MM.1S (cell line): ENCODE data around the gene AGTR1.

ENCODE experiments used
- DNase-seq: peaks from one replicate; pipeline ENCODE4 v3.0.0-alpha.2; 2015
- H2AFZ ChIP-seq: fragments of 300-600 bp; sonication (generic); 2 replicates; pipeline ENCODE4 v1.6.0; 2016; ENCODE audit warnings: antibody characterized with exemption, low read length
- H3F3A ChIP-seq: fragments of 300-600 bp; sonication (generic); 2 replicates; pipeline ENCODE4 v1.6.1; 2016; ENCODE audit warnings: mild to moderate bottlenecking, antibody characterized with exemption, low read length, moderate library complexity, mixed read lengths; ENCODE audit not compliant: insufficient read depth
- H3K27ac ChIP-seq: fragments of 300-600 bp; sonication (generic); 2 replicates; pipeline ENCODE4 v1.5.1; 2016; ENCODE audit warnings: mild to moderate bottlenecking, low read length
- H3K27me3 ChIP-seq: fragments of 300-600 bp; sonication (generic); replicated peaks from 2 replicates; pipeline ENCODE4 v1.6.0; 2016; ENCODE audit warnings: low read length; ENCODE audit not compliant: insufficient read depth
- H3K36me3 ChIP-seq: fragments of 300-600 bp; sonication (generic); replicated peaks from 2 replicates; pipeline ENCODE4 v1.6.1; 2016; ENCODE audit warnings: mild to moderate bottlenecking, low read length, mixed read lengths; ENCODE audit not compliant: insufficient read depth
- H3K4me1 ChIP-seq: fragments of 300-600 bp; sonication (generic); 2 replicates; pipeline ENCODE4 v1.6.1; 2016; ENCODE audit warnings: low read length, mixed read lengths
- H3K4me2 ChIP-seq: fragments of 300-600 bp; sonication (generic); 2 replicates; pipeline ENCODE4 v1.6.0; 2016; ENCODE audit warnings: low read depth, low read length
- H3K4me3 ChIP-seq: fragments of 300-600 bp; sonication (generic); 2 replicates; pipeline ENCODE4 v1.5.1; 2016; ENCODE audit warnings: low read length, mixed read lengths
- H3K79me2 ChIP-seq: fragments of 300-600 bp; sonication (generic); 2 replicates; pipeline ENCODE4 v1.6.1; 2016; ENCODE audit warnings: mixed run types, low read length, mixed read lengths
- H3K9ac ChIP-seq: fragments of 300-600 bp; sonication (generic); 2 replicates; pipeline ENCODE4 v1.6.1; 2016; ENCODE audit warnings: low read length, mixed read lengths
- H3K9me2 ChIP-seq: fragments of 300-600 bp; sonication (generic); replicated peaks from 2 replicates; pipeline ENCODE4 v1.6.1; 2016; ENCODE audit warnings: mild to moderate bottlenecking, low read length, mixed read lengths; ENCODE audit not compliant: insufficient read depth
- H3K9me3 ChIP-seq: fragments of 300-600 bp; sonication (generic); replicated peaks from 2 replicates; pipeline ENCODE4 v1.6.1; 2016; ENCODE audit warnings: mild to moderate bottlenecking, low read length, mixed read lengths; ENCODE audit not compliant: insufficient read depth
- H4K20me1 ChIP-seq: fragments of 300-600 bp; sonication (generic); 2 replicates; pipeline ENCODE4 v1.6.1; 2016; ENCODE audit warnings: mild to moderate bottlenecking, low read length, moderate library complexity, mixed read lengths; ENCODE audit not compliant: insufficient read depth
- EZH2 ChIP-seq: fragments of 300-600 bp; sonication (generic); optimal IDR thresholded peaks from 2 replicates; pipeline ENCODE3; 2017; ENCODE audit warnings: low read depth, mild to moderate bottlenecking, antibody characterized with exemption, low read length, mixed read lengths
- EZH2phosphoT487 ChIP-seq: fragments of 300-600 bp; sonication (generic); IDR thresholded peaks from 2 replicates; pipeline ENCODE4 v1.6.1; 2018; ENCODE audit warnings: antibody characterized with exemption, low read length
- TF ChIP-seq, protein P1 (sequence below): fragments of 300-600 bp; sonication (generic); IDR thresholded peaks from 2 replicates; pipeline ENCODE4 v1.5.1; 2016; ENCODE audit warnings: antibody characterized with exemption, low read length, mixed read lengths

The AGTR1 gene

DNA sequence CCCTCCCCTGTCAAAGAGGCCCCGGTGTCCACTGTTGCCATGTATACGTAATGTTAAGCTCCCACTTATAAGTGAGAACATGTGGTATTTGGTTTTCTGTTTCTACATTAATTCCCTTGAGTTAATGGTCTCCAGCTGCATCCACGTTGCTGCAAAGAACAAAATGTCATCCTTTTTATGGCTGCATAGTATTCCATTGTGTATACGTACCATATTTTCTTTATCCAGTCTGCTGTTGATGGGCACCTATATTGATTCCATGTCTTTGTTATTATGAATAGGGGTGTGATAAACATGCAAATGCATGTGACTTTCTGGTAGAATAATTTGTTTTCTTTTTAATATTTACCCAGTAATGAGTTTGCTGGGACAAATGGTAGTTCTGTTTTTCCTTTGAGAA is 43.3 kb upstream of the AGTR1 start:
- Histone ChIP-seq H2AFZ (no peak overlapping the region), H3K9ac (no peak overlapping the region), H3K9me2 (no peaks in the 10 kb centered on the region; the same call in 1 of the 2 replicates), H3K27ac (no peak overlapping the region), H3K27me3 (no peaks in the 10 kb centered on the region), H3K79me2 (no peaks in the 10 kb centered on the region), H3K4me3 (no peak overlapping the region), H3K4me1 (no peaks in the 10 kb centered on the region), H3F3A (no peaks in the 10 kb centered on the region), H3K9me3 (no peaks in the 10 kb centered on the region), H3K4me2 (no peak overlapping the region), H3K36me3 (no peaks in the 10 kb centered on the region), H4K20me1 (no peaks in the 10 kb centered on the region)
- DNase-seq = no peak
- TF ChIP-seq EZH2 = no peak
- TF ChIP-seq EZH2phosphoT487 = no peak
- TF ChIP-seq, protein P1, sequence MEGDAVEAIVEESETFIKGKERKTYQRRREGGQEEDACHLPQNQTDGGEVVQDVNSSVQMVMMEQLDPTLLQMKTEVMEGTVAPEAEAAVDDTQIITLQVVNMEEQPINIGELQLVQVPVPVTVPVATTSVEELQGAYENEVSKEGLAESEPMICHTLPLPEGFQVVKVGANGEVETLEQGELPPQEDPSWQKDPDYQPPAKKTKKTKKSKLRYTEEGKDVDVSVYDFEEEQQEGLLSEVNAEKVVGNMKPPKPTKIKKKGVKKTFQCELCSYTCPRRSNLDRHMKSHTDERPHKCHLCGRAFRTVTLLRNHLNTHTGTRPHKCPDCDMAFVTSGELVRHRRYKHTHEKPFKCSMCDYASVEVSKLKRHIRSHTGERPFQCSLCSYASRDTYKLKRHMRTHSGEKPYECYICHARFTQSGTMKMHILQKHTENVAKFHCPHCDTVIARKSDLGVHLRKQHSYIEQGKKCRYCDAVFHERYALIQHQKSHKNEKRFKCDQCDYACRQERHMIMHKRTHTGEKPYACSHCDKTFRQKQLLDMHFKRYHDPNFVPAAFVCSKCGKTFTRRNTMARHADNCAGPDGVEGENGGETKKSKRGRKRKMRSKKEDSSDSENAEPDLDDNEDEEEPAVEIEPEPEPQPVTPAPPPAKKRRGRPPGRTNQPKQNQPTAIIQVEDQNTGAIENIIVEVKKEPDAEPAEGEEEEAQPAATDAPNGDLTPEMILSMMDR = no peak

DNA sequence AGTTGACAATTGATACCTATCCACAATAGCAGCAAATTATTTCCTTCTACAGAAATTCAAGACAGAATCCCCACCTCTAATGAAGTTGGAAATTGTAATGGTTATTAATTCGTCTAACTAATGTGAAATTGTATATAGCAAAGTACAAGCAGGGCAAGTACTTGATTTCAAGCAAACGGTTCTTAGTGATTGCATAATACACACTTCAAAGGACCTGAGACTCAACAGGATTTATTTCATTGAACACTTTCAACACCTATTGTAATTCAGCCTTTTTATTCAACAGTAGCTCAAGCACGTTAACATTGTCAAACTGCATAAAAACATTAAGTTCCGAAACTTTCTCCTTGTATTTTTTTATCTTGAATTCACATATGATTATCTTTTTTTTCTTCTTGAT is 40.2 kb upstream of the AGTR1 start:
- no peak overlapping the region for H3K9ac ChIP-seq
- no peaks in the 10 kb centered on the region for H3K9me3 ChIP-seq
- H3F3A ChIP-seq = no peaks in the 10 kb centered on the region
- TF ChIP-seq, protein P1 = no peak
- no peak for TF ChIP-seq EZH2
- TF ChIP-seq EZH2phosphoT487 = no peak
- no peaks in the 10 kb centered on the region for H3K9me2 ChIP-seq
- H3K36me3 ChIP-seq = no peaks in the 10 kb centered on the region
- H3K4me2 ChIP-seq = no peak overlapping the region
- H3K4me3 ChIP-seq = no peak overlapping the region
- no peaks in the 10 kb centered on the region for H4K20me1 ChIP-seq
- H3K27ac ChIP-seq = no peak overlapping the region
- no peak for DNase-seq
- no peaks in the 10 kb centered on the region for H3K4me1 ChIP-seq
- H3K79me2 ChIP-seq = no peaks in the 10 kb centered on the region
- no peaks in the 10 kb centered on the region for H3K27me3 ChIP-seq
- no peak overlapping the region for H2AFZ ChIP-seq

DNA sequence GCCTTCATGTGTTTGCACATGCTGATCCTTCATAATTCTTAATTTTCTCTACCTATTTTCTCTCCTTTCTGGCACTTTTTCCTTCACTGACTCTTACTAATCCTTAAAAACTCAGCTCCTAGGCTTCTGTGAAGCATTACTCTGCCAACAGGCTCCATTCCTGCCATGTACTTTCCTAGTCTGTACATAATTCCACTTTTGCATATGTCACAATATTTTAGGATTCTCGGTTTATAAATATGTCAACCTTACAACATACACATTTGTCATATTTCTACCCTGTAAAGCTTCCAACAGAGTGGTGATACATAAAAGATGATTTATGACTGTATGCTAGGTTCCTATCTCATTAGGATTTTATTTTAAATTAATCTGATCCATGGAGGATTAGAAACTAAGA is 38.2 kb upstream of the AGTR1 start:
- H2AFZ ChIP-seq = no peak overlapping the region
- H3K27me3 ChIP-seq = no peaks in the 10 kb centered on the region
- no peak overlapping the region for H3K4me3 ChIP-seq
- H3K9me3 ChIP-seq = no peaks in the 10 kb centered on the region
- H3K4me1 ChIP-seq = no peaks in the 10 kb centered on the region
- no peaks in the 10 kb centered on the region for H3K79me2 ChIP-seq
- H3K27ac ChIP-seq = no peak overlapping the region
- DNase-seq = no peak
- no peak overlapping the region for H3K4me2 ChIP-seq
- TF ChIP-seq, protein P1 = no peak
- TF ChIP-seq EZH2phosphoT487 (no peak), EZH2 (no peak)
- no peaks in the 10 kb centered on the region for H3K9me2 ChIP-seq
- no peaks in the 10 kb centered on the region for H3K36me3 ChIP-seq
- no peak overlapping the region for H3K9ac ChIP-seq
- no peaks in the 10 kb centered on the region for H3F3A ChIP-seq
- no peaks in the 10 kb centered on the region for H4K20me1 ChIP-seq
